GM18951 (cell line): ENCODE results near the gene SNX5.

ENCODE experiments used
- POLR2A ChIP-seq: IDR thresholded peaks from 4 replicates; pipeline ENCODE4 v1.6.1; 2011; ENCODE audit warnings: mild to moderate bottlenecking; ENCODE audit not compliant: insufficient read length, insufficient read depth; ENCODE audit errors: extremely low read depth
- in situ Hi-C: fragments of 300-500 bp; cut with MboI; formaldehyde crosslinking; loops from one replicate; pipeline ENCODE4 v1.12.0; 2022; ENCODE audit warnings: low sequenced_read_pairs, mixed read lengths, inconsistent platforms; ENCODE audit not compliant: unreplicated experiment

SNX5 gene

GRCh38 chr20:17948442-17948841 is 20.2 kb downstream of the SNX5 start:
- in situ Hi-C loops: no loop called here
- no peak for TF ChIP-seq POLR2A

GRCh38 chr20:17947474-17947815 is 21.1 kb downstream of the SNX5 start:
- in situ Hi-C loops: no loop called here
- no peak for TF ChIP-seq POLR2A

- TF ChIP-seq POLR2A: no peak
- in situ Hi-C loops: no loop called here
These were observed 21.8 kb downstream of the SNX5 start for GRCh38 chr20:17946572-17947473.

- in situ Hi-C loops: no loop called here
- no peak for TF ChIP-seq POLR2A
These were observed 22.6 kb downstream of the SNX5 start for GRCh38 chr20:17946040-17946439.

- TF ChIP-seq POLR2A: no peak
- in situ Hi-C loops: no loop called here
These were observed 23.6 kb downstream of the SNX5 start for GRCh38 chr20:17944854-17945474.

GRCh38 chr20:17943343-17943742 is 25.3 kb downstream of the SNX5 start:
- in situ Hi-C loops: no loop called here
- TF ChIP-seq POLR2A: no peak

- in situ Hi-C loops: no loop called here
- TF ChIP-seq POLR2A: no peak
These were observed 26.8 kb downstream of the SNX5 start for GRCh38 chr20:17941826-17942196.

GRCh38 chr20:17941087-17941825 is 27.3 kb downstream of the SNX5 start:
- TF ChIP-seq POLR2A: peak; percentile 38
- in situ Hi-C loops: no loop called here

- in situ Hi-C loops: no loop called here
- TF ChIP-seq POLR2A: no peak
These were observed 28.2 kb downstream of the SNX5 start for GRCh38 chr20:17940224-17940971.

- peak; percentile 29 for TF ChIP-seq POLR2A
- in situ Hi-C loops: no loop called here
These were observed 28.9 kb downstream of the SNX5 start for GRCh38 chr20:17939622-17940223.

- TF ChIP-seq POLR2A: peak; percentile 6
- in situ Hi-C loops: no loop called here
These were observed 29.5 kb downstream of the SNX5 start for GRCh38 chr20:17938871-17939619.
